ENCODE measurements around the gene GNG13. TPM values are rescaled to one million over a fixed set of nuclear protein-coding genes. Genes with fewer than 3 reads are reported as not detected.
A peak's percentile ranks its signal among the peaks of the same experiment; 100 is the strongest.

Gene GNG13
- total and polyA plus RNA-seq, 9 of the 15 experiments (the other 6 are each of a cell fraction or from before 2014, with no cell fraction given): not detected

DNA sequence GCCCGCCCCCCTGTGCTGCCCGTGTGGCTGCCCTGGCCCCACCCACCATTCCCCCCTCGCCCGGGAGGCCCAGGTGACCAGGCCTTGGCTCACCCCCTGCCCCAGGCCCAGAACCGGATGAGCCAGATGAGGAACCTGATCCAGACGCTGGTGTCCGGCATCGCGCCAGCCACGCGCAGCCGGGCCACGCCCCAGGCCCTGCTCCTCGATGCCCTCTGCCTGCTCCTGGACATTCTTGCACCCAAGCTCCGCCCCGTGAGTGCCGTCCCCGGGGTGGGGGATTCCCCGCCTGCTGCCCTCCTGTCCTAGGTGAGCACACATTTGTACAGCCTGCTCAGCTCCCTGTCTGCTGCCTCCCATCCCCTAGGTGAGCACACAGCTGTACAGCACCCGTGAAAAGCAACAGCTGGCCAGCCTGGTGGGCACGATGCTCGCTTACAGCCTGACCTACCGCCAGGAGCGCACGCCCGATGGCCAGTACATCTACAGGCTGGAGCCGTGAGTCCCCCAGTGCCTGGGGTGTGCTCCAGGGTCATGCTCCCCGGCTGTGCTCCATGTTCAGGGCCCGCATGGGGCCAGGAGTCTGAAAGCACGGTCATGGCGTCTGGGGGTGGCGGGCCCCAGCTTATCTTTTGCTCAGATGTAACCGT, 4.8 kb downstream of the GNG13 start (continued):
- TF ChIP-seq, protein P1, sequence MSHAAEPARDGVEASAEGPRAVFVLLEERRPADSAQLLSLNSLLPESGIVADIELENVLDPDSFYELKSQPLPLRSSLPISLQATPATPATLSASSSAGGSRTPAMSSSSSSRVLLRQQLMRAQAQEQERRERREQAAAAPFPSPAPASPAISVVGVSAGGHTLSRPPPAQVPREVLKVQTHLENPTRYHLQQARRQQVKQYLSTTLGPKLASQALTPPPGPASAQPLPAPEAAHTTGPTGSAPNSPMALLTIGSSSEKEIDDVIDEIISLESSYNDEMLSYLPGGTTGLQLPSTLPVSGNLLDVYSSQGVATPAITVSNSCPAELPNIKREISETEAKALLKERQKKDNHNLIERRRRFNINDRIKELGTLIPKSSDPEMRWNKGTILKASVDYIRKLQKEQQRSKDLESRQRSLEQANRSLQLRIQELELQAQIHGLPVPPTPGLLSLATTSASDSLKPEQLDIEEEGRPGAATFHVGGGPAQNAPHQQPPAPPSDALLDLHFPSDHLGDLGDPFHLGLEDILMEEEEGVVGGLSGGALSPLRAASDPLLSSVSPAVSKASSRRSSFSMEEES (CRISPR knock-in tag; IDR thresholded peaks at IDR 0.05): no peak
- TF ChIP-seq PPARD (CRISPR knock-in tag; IDR thresholded peaks at IDR 0.05): no peak
- TF ChIP-seq, protein P2, sequence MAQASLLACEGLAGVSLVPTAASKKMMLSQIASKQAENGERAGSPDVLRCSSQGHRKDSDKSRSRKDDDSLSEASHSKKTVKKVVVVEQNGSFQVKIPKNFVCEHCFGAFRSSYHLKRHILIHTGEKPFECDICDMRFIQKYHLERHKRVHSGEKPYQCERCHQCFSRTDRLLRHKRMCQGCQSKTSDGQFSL (CRISPR knock-in tag; IDR thresholded peaks at IDR 0.05): peak; percentile 29; the same call in 1 of the 2 replicates
- TF ChIP-seq, protein P2 (tag; IDR thresholded peaks at IDR 0.05): no peak

DNA sequence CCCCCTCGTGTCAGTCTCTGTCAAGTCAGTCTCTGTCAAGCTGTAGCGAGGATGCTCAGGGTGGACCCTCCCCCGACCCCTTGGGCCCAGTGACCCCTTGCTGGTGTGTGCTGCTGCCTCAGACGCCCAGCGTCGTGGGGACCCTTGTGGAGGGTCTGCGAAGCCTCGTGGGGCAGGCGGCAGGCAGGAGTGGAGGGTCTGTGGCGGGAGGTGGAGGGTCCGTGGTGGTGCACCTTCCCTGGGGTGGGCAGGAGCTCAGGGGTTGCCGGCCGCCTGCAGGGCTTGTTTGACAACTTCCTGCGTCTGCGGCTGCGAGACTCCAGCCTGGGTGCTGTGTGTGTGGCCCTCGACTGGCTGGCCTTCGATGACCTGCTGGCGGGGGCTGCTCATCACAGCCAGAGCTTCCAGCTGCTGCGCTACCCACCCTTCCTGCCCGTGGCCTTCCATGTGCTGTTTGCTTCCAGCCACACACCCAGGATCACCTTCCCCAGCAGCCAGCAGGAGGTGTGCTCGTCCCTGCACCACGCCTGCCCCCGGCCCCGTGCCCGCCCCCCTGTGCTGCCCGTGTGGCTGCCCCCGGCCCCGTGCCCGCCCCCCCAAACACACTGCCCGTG, 5.6 kb downstream of the GNG13 start:
- no peak overlapping the region for H3K27ac ChIP-seq (ENCODE audit: extremely low read depth, low read depth, low read length)
- ATAC-seq (no peak), FAIRE-seq (no peak), DNase-seq (ENCODE audit: extremely low read depth in 1 of 4, low spot score in 3 of 4) (peak in 1 of 4 experiments; percentile 11)
- BruUV-seq (replicated peaks): no TSS peak
- H3K4me2 ChIP-seq (ENCODE audit: insufficient read depth, low read length): no peak overlapping the region
- intact Hi-C loops (cut with micrococcal nuclease) (no loop called here), in situ Hi-C loops (cut with MboI) (no loop called here)
- peaks cover 2 to 89% of the 10 kb centered on the region in 2 experiments; a peak in 3 of 5 replicates for H3K4me1 ChIP-seq (replicated peaks in 1 of 2; ENCODE audit: control insufficient read depth in 2 of 2, insufficient read depth in 2 of 2, low read length in 2 of 2)
- peak; percentile 14 for TF ChIP-seq FIP1L1 (IDR thresholded peaks at IDR 0.05; ENCODE audit: low read depth, low read length, poor library complexity, severe bottlenecking)
- 0 out of 2 replicates have a peak, but pooled peaks have one; percentile 7 for TF ChIP-seq POLR2G (IDR thresholded peaks at IDR 0.05; ENCODE audit: low read depth, low read length)
- peak; percentile 9; the same call in 1 of the 2 replicates for TF ChIP-seq ZBTB7A (IDR thresholded peaks at IDR 0.05; ENCODE audit: borderline replicate concordance, control insufficient read depth, low read depth, low read length)
- no peak for TF ChIP-seq ETV6 (IDR thresholded peaks at IDR 0.05; ENCODE audit: borderline replicate concordance in 1 of 2, low read depth in 2 of 2, low read length in 1 of 2)
- no peak for TF ChIP-seq ETV6 (CRISPR knock-in tag; IDR thresholded peaks at IDR 0.05; ENCODE audit: borderline replicate concordance)
- 0 out of 2 replicates have a peak, but pooled peaks have one; percentile 27 for TF ChIP-seq HNRNPL (IDR thresholded peaks at IDR 0.05; ENCODE audit: low read depth, low read length)
- 76% methylated on average over 9 of the region's 31 CpGs for WGBS (ENCODE audit: insufficient coverage, low coverage, missing lambda C conversion rate)
- POLR2A ChIA-PET: interaction anchor here (1.3 kb wide), 1 partner anchor 13 kb away, joined by 4 read pairs; no protein-coding TSS in a partner anchor
- H3K9ac ChIP-seq (ENCODE audit: insufficient read depth in 1 of 2, low read depth in 2 of 2, low read length in 2 of 2): no peak overlapping the region
- H3K9me3 ChIP-seq (replicated peaks; ENCODE audit: control insufficient read depth, insufficient read depth, low read depth, low read length): no peaks in the 10 kb centered on the region
- H4K20me1 ChIP-seq (replicated peaks; ENCODE audit: control insufficient read depth, insufficient read depth, low read length): 0 out of 2 replicates have a peak, but pooled peaks cover 4% of the 10 kb centered on the region
- no peaks in the 10 kb centered on the region for H3K9me1 ChIP-seq (ENCODE audit: control insufficient read depth, insufficient read depth, low read length)
- peaks cover 62% of the 10 kb centered on the region; the same call in 2 of the 3 replicates for H3K36me3 ChIP-seq (ENCODE audit: control insufficient read depth, insufficient read depth, low read length)
- H3K79me2 ChIP-seq (ENCODE audit: control insufficient read depth, insufficient read depth, low read length): peaks cover under 1% of the 10 kb centered on the region; the same call in 1 of the 3 replicates
- H3K4me3 ChIP-seq: no peak overlapping the region
- CTCF ChIA-PET (ENCODE audit: low intra/inter-chr PET ratio): no interaction called here
- H2AFZ ChIP-seq (ENCODE audit: low read depth, low read length): no peak overlapping the region
- H3K27me3 ChIP-seq (ENCODE audit: control insufficient read depth in 2 of 2, insufficient read depth in 2 of 2, low read length in 2 of 2): no peaks in the 10 kb centered on the region

Measured in K562 (cell line).